B cell (primary cell): Measurements from ENCODE around the gene CENPB.

Experiments
- EZH2 ChIP-seq: IDR thresholded peaks from 2 replicates; pipeline ENCODE4 v1.6.1; 2012; ENCODE audit warnings: borderline replicate concordance, low read depth, mild to moderate bottlenecking, moderate library complexity, low read length; ENCODE audit not compliant: insufficient read depth, poor library complexity, severe bottlenecking
- TF ChIP-seq, protein P1 (sequence below): fragments of 200-600 bp; IDR thresholded peaks from one replicate; pipeline ENCODE4 v1.8.0; 2022; ENCODE audit warnings: antibody characterized with exemption, mild to moderate bottlenecking

DNA sequence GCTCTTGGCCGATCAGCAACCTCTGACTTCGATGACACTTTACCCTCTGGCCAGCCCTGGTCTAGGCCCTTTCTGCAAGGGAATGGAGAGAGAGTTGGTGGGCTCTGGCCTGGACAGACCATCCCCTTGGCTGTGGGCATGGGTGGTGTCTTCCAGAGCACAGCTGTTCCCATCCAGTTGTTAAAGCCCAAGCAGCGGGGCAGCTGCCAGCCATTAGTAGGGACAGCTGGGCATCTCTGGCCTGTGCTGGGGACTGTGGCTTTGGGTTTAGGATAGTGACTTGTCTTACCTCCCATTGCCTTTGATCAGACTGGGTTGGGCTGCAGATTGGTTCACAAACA, 12.3 kb upstream of the CENPB start:
- TF ChIP-seq, protein P1, sequence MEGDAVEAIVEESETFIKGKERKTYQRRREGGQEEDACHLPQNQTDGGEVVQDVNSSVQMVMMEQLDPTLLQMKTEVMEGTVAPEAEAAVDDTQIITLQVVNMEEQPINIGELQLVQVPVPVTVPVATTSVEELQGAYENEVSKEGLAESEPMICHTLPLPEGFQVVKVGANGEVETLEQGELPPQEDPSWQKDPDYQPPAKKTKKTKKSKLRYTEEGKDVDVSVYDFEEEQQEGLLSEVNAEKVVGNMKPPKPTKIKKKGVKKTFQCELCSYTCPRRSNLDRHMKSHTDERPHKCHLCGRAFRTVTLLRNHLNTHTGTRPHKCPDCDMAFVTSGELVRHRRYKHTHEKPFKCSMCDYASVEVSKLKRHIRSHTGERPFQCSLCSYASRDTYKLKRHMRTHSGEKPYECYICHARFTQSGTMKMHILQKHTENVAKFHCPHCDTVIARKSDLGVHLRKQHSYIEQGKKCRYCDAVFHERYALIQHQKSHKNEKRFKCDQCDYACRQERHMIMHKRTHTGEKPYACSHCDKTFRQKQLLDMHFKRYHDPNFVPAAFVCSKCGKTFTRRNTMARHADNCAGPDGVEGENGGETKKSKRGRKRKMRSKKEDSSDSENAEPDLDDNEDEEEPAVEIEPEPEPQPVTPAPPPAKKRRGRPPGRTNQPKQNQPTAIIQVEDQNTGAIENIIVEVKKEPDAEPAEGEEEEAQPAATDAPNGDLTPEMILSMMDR: no peak
- TF ChIP-seq EZH2: no peak
